Kasumi-1 (cell line): Measurements from ENCODE around the gene ARHGAP26.

Experiments
- DNase-seq, 2 experiments: peaks; one replicate each; lab custom pipeline; 2025; lab: John Stamatoyannopoulos, UW

ARHGAP26 gene

GRCh38 chr5:142849466-142849865 is 79.3 kb downstream of the ARHGAP26 start:
- no peak for DNase-seq

- no peak for DNase-seq
Measured at GRCh38 chr5:142849880-142850279, 79.7 kb downstream of the ARHGAP26 start.

GRCh38 chr5:142851731-142852130 is 81.6 kb downstream of the ARHGAP26 start:
- DNase-seq = no peak

GRCh38 chr5:142852416-142853198 is 82.4 kb downstream of the ARHGAP26 start:
- no peak for DNase-seq

- DNase-seq = no peak
Measured at GRCh38 chr5:142853682-142854081, 83.5 kb downstream of the ARHGAP26 start.

- DNase-seq = no peak
Measured at GRCh38 chr5:142856269-142856782, 86.1 kb downstream of the ARHGAP26 start.

- no peak for DNase-seq
Measured at GRCh38 chr5:142857405-142857804, 87.2 kb downstream of the ARHGAP26 start.

GRCh38 chr5:142859037-142859436 is 88.9 kb downstream of the ARHGAP26 start:
- no peak for DNase-seq

GRCh38 chr5:142860270-142860669 is 90.1 kb downstream of the ARHGAP26 start:
- DNase-seq = no peak

- DNase-seq = no peak
Measured at GRCh38 chr5:142861011-142861410, 90.8 kb downstream of the ARHGAP26 start.

GRCh38 chr5:142862594-142862993 is 92.4 kb downstream of the ARHGAP26 start:
- DNase-seq = no peak

- no peak for DNase-seq
Measured at GRCh38 chr5:142863856-142864255, 93.7 kb downstream of the ARHGAP26 start.

GRCh38 chr5:142864290-142865260 is 94.4 kb downstream of the ARHGAP26 start:
- DNase-seq = no peak

- no peak for DNase-seq
Measured at GRCh38 chr5:142865631-142866030, 95.5 kb downstream of the ARHGAP26 start.

- peak; percentile 74 for DNase-seq
Measured at GRCh38 chr5:142866563-142867275, 96.5 kb downstream of the ARHGAP26 start.

GRCh38 chr5:142869886-142870285 is 99.7 kb downstream of the ARHGAP26 start:
- no peak for DNase-seq

GRCh38 chr5:142870532-142871362 is 100.6 kb downstream of the ARHGAP26 start:
- DNase-seq = no peak

- DNase-seq = no peak
Measured at GRCh38 chr5:142871363-142872193, 101.4 kb downstream of the ARHGAP26 start.

GRCh38 chr5:142872217-142872616 is 102.0 kb downstream of the ARHGAP26 start:
- no peak for DNase-seq

GRCh38 chr5:142872795-142873194 is 102.6 kb downstream of the ARHGAP26 start:
- no peak for DNase-seq
